NCI-H2196 treated with DMSO at 0.1 percent for 48 hours (cell line): ENCODE measurements around the gene DPPA5.
"Not testable (repeated sequence)": the region's sequence is repeated elsewhere in the genome, so short reads cannot be mapped to it uniquely, and the experiment has no call there.

Experiments used
- DNase-seq: peaks from one replicate; lab custom pipeline; 2025; ENCODE audit not compliant: unreplicated experiment; lab: John Stamatoyannopoulos, UW

Gene DPPA5

GRCh38 chr6:73303773-73304172 lies 50.3 kb downstream of the DPPA5 start:
- not testable (repeated sequence) for DNase-seq
